ENCODE data around the gene ADA.

- TF ChIP-seq CTCF (IDR thresholded peaks at IDR 0.05 in 4 of 5, conservative IDR thresholded peaks at IDR 0.05 in 1 of 5) (no peak), POLR2A (IDR thresholded peaks at IDR 0.05) (no peak)
Measured at GRCh38 chr20:44571362-44571988, 80.0 kb downstream of the ADA start.
